MM.1S (cell line): ENCODE results near the gene UTP11.

ENCODE experiments used
- DNase-seq: peaks from one replicate; pipeline ENCODE4 v3.0.0-alpha.2; 2015
- H2AFZ ChIP-seq: fragments of 300-600 bp; sonication (generic); 2 replicates; pipeline ENCODE4 v1.6.0; 2016; ENCODE audit warnings: antibody characterized with exemption, low read length
- H3F3A ChIP-seq: fragments of 300-600 bp; sonication (generic); 2 replicates; pipeline ENCODE4 v1.6.1; 2016; ENCODE audit warnings: mild to moderate bottlenecking, antibody characterized with exemption, low read length, moderate library complexity, mixed read lengths; ENCODE audit not compliant: insufficient read depth
- H3K27ac ChIP-seq: fragments of 300-600 bp; sonication (generic); 2 replicates; pipeline ENCODE4 v1.5.1; 2016; ENCODE audit warnings: mild to moderate bottlenecking, low read length
- H3K27me3 ChIP-seq: fragments of 300-600 bp; sonication (generic); replicated peaks from 2 replicates; pipeline ENCODE4 v1.6.0; 2016; ENCODE audit warnings: low read length; ENCODE audit not compliant: insufficient read depth
- H3K36me3 ChIP-seq: fragments of 300-600 bp; sonication (generic); replicated peaks from 2 replicates; pipeline ENCODE4 v1.6.1; 2016; ENCODE audit warnings: mild to moderate bottlenecking, low read length, mixed read lengths; ENCODE audit not compliant: insufficient read depth
- H3K4me1 ChIP-seq: fragments of 300-600 bp; sonication (generic); 2 replicates; pipeline ENCODE4 v1.6.1; 2016; ENCODE audit warnings: low read length, mixed read lengths
- H3K4me2 ChIP-seq: fragments of 300-600 bp; sonication (generic); 2 replicates; pipeline ENCODE4 v1.6.0; 2016; ENCODE audit warnings: low read depth, low read length
- H3K4me3 ChIP-seq: fragments of 300-600 bp; sonication (generic); 2 replicates; pipeline ENCODE4 v1.5.1; 2016; ENCODE audit warnings: low read length, mixed read lengths
- H3K79me2 ChIP-seq: fragments of 300-600 bp; sonication (generic); 2 replicates; pipeline ENCODE4 v1.6.1; 2016; ENCODE audit warnings: mixed run types, low read length, mixed read lengths
- H3K9ac ChIP-seq: fragments of 300-600 bp; sonication (generic); 2 replicates; pipeline ENCODE4 v1.6.1; 2016; ENCODE audit warnings: low read length, mixed read lengths
- H3K9me2 ChIP-seq: fragments of 300-600 bp; sonication (generic); replicated peaks from 2 replicates; pipeline ENCODE4 v1.6.1; 2016; ENCODE audit warnings: mild to moderate bottlenecking, low read length, mixed read lengths; ENCODE audit not compliant: insufficient read depth
- H3K9me3 ChIP-seq: fragments of 300-600 bp; sonication (generic); replicated peaks from 2 replicates; pipeline ENCODE4 v1.6.1; 2016; ENCODE audit warnings: mild to moderate bottlenecking, low read length, mixed read lengths; ENCODE audit not compliant: insufficient read depth
- H4K20me1 ChIP-seq: fragments of 300-600 bp; sonication (generic); 2 replicates; pipeline ENCODE4 v1.6.1; 2016; ENCODE audit warnings: mild to moderate bottlenecking, low read length, moderate library complexity, mixed read lengths; ENCODE audit not compliant: insufficient read depth
- CTCF ChIP-seq: fragments of 300-600 bp; sonication (generic); IDR thresholded peaks from 2 replicates; pipeline ENCODE4 v1.5.1; 2016; ENCODE audit warnings: antibody characterized with exemption, low read length, mixed read lengths
- EZH2 ChIP-seq: fragments of 300-600 bp; sonication (generic); optimal IDR thresholded peaks from 2 replicates; pipeline ENCODE3; 2017; ENCODE audit warnings: low read depth, mild to moderate bottlenecking, antibody characterized with exemption, low read length, mixed read lengths
- EZH2phosphoT487 ChIP-seq: fragments of 300-600 bp; sonication (generic); IDR thresholded peaks from 2 replicates; pipeline ENCODE4 v1.6.1; 2018; ENCODE audit warnings: antibody characterized with exemption, low read length

UTP11 gene

GRCh38 chr1:38068980-38069340 is 56.4 kb downstream of the UTP11 start:
- Histone ChIP-seq H3K27ac (no peak overlapping the region), H4K20me1 (no peaks in the 10 kb centered on the region), H3K9ac (no peak overlapping the region), H3K36me3 (no peaks in the 10 kb centered on the region), H3K4me1 (no peaks in the 10 kb centered on the region), H3K4me2 (no peak overlapping the region), H3K79me2 (no peaks in the 10 kb centered on the region), H3K9me3 (no peaks in the 10 kb centered on the region), H3K4me3 (no peak overlapping the region), H2AFZ (no peak overlapping the region), H3F3A (no peaks in the 10 kb centered on the region), H3K9me2 (no peaks in the 10 kb centered on the region), H3K27me3 (no peaks in the 10 kb centered on the region)
- TF ChIP-seq EZH2phosphoT487 (no peak), CTCF (no peak), EZH2 (no peak)
- no peak for DNase-seq

- no peaks in the 10 kb centered on the region for H3K4me1 ChIP-seq
- no peaks in the 10 kb centered on the region for H4K20me1 ChIP-seq
- TF ChIP-seq CTCF (peak; percentile 49), EZH2phosphoT487 (no peak)
- no peaks in the 10 kb centered on the region for H3K27me3 ChIP-seq
- no peak overlapping the region for H2AFZ ChIP-seq
- H3F3A ChIP-seq: no peaks in the 10 kb centered on the region
- no peak overlapping the region for H3K4me3 ChIP-seq
- no peaks in the 10 kb centered on the region for H3K36me3 ChIP-seq
- H3K9me2 ChIP-seq: no peaks in the 10 kb centered on the region
- no peaks in the 10 kb centered on the region for H3K9me3 ChIP-seq
- H3K9ac ChIP-seq: no peak overlapping the region
- no peaks in the 10 kb centered on the region for H3K79me2 ChIP-seq
- DNase-seq: peak; percentile 59
- H3K4me2 ChIP-seq: no peak overlapping the region
- no peak overlapping the region for H3K27ac ChIP-seq
Measured at GRCh38 chr1:38071312-38072256, 59.0 kb downstream of the UTP11 start.

GRCh38 chr1:38072858-38073257 is 60.3 kb downstream of the UTP11 start:
- H3K27me3 ChIP-seq: no peaks in the 10 kb centered on the region
- no peaks in the 10 kb centered on the region for H3F3A ChIP-seq
- no peaks in the 10 kb centered on the region for H3K79me2 ChIP-seq
- no peak for DNase-seq
- no peak overlapping the region for H3K9ac ChIP-seq
- no peaks in the 10 kb centered on the region for H3K9me3 ChIP-seq
- no peak overlapping the region for H3K4me3 ChIP-seq
- no peaks in the 10 kb centered on the region for H4K20me1 ChIP-seq
- no peaks in the 10 kb centered on the region for H3K36me3 ChIP-seq
- no peak overlapping the region for H2AFZ ChIP-seq
- no peaks in the 10 kb centered on the region for H3K9me2 ChIP-seq
- H3K4me2 ChIP-seq: no peak overlapping the region
- TF ChIP-seq CTCF (no peak), EZH2 (no peak), EZH2phosphoT487 (no peak)
- H3K4me1 ChIP-seq: no peaks in the 10 kb centered on the region
- H3K27ac ChIP-seq: no peak overlapping the region
